CD4-positive, alpha-beta T cell treated with Interleukin-6 at 100 ng/mL for 8 hours (primary cell): ENCODE data around the gene AFTPH.

ENCODE experiments used
- DNase-seq: peaks from one replicate; pipeline ENCODE4 v3.0.0-alpha.2; 2020; ENCODE audit warnings: mixed read lengths, low spot score

Gene AFTPH

DNA sequence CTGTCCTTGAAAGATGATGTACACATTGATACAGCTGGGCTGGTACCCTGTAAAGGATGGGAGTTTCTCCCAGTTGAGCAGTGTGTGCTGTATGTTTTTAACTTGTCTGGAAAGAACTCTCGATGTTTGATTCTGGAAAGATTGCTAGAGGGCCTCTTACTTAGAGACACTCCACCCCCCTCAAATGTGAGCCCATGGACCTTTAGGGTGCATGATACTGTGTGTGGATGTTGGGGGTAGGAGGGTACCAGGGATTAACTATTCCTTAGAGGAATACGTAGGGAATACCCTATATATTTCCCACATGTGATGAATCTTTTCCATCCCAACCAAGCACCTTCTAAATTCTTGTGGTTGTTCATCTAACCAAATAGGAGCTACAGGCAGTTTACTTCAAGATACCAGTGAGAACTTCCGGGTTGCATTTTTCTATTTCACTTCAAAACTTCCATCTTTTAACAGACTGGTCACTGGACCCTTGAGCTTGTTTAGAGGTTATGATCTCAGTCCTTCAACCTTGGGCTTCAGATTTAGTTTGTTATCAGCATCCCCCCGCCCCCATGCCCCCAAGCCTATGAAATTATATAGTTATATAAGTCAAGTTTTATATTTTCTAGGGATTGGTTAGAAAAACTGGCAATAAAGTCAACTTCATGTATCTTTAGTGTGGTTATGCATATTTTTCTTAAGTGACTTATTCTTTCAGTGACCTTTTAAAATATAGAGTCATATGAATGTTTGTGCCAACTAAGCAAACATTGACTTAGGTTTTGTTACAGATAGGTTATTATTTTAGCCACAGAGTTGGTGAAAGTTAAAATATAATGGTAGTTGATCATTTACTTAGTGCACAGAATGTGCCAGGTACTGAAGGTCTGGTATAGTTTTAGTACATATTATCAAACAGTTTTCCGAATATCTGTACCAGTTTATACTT is 18.2 kb downstream of the AFTPH start:
- DNase-seq, result no peak

DNA sequence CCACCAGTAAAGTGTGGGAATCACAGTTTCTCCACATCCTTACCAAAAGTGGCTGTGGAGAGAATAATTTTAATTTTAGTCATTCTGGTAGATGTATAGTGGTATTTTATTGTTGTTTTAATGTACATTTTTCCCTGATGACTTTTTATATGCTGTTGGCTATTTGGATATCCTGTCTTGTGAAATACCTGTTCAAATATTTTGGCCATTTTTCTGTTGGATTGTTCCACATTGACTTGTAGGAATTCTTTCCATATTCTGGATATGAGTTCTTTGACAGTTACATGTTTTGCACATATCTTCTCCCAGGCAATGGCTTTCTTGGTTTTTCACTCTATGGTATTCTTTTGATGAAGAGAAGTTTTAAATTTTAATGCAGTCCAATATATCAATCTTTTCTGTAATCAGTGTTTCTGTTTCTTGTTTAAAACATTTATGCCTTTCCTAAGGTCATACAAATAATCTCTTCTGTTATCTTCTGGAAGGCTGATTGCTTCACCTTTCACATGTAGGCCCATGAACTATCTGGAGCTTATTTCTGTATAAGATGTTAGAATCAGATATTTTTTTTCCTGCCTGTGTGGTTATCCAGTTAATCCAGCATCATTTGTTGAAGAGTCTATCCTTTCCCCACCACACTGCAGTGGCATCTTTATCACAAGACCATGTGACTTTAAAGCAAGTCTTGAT is 19.0 kb downstream of the AFTPH start:
- DNase-seq, result no peak

- DNase-seq, result no peak
Measured at GRCh38 chr2:64548761-64549160, 24.6 kb downstream of the AFTPH start.

DNA sequence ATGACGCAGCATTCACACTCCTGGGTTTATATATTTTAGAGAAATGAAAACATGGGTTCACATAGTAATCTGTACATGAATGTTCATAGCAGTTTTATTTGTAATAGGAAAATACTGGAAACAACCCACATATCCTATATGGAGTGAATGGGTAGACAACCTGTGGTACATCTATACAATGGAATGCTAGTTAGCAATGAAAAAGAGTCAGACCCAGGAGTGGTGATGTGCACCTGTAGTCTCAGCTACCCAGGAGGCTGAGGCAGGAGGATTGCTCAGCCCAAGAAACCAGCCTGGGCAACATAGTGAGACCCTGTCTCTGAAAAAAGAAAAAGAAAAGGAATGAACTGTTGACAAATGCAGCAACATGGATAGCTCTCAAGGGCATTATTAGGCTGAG is 25.9 kb downstream of the AFTPH start:
- DNase-seq, result no peak

DNA sequence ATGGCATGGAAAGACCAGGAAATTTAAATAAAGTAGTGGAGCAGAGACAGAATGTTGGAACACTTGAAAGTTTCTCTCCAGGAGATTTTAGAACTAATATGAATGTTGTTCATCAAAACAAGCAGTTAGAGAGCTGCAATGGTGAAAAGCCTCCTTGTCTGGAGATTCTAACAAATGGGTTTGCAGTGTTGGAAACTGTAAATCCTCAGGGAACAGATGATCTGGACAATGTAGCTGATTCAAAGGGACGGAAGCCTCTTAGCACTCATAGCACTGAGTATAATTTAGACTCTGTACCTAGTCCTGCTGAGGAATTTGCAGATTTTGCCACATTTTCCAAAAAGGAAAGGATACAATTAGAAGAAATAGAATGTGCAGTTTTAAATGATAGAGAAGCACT is 27.7 kb downstream of the AFTPH start:
- no peak for DNase-seq

DNA sequence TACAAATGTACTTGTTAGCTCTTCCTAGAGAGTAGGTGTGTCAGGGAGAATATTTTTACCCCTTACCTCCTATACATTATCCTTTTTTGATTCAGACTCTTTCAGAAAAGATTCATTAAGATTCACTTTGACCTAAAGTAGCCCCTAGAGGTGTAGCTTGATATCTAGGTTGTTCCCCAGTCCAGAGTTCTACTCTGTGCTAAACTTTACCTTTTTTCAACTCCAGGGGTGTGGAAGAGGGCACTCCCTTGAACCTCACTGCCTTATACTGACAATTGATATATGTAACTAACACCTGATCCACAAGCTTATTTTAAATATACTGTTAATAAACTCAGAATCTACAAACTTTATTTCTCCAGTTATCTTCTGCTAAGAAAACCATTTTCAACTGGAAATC is 30.0 kb downstream of the AFTPH start:
- no peak for DNase-seq

DNA sequence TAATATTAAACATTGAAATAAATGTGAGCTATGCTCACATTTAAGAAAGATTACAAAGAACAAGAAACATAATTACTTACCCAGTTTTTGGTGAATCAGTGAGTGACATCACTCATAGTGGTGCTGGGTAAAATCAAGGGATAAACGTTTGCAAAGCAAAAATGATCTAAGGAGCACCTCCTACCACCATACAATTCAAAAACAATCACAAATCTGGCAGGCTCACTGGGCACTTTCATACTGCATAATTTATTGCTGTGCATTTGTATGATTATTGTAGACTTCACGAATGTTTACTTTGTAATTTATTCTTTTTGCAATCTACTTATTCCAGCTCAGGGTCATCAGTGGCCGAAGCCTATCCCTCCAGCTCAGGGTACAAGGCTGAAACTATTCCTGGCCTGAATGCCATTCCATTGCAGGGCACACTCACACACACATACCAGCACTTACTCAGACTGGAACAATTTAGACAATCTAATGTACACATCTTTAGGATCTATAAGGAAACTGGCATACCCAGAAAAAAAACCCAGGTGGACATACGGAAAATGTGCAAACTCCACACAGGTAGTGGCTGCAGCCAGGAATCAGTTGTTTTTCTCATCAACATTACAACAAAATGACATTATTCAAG is 34.4 kb downstream of the AFTPH start:
- no peak for DNase-seq

GRCh38 chr2:64562148-64562784 is 38.1 kb downstream of the AFTPH start:
- DNase-seq, result peak; percentile 20

DNA sequence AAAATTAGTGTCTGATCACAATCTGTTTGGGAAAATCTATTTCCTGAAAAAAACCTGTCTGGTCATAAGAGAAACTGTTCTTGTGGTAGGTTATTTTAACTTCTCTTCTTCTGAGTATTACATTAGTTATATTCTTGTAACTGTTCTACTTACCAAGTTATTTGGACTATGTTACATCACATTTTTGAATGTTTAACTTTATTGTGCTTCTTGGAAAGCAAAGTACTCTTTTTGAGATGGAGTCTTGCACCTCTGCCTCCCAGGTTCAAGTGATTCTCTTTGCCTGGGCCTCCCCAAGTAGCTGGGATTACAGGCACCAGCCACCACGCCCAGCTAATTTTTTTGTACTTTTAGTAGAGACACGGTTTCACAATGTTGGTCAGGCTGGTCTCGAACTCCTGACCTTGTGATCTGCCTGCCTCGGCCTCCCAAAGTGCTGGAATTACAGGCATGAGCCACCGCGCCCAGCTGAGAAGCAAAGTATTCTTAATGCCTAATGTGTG is 39.4 kb downstream of the AFTPH start:
- DNase-seq, result no peak

DNA sequence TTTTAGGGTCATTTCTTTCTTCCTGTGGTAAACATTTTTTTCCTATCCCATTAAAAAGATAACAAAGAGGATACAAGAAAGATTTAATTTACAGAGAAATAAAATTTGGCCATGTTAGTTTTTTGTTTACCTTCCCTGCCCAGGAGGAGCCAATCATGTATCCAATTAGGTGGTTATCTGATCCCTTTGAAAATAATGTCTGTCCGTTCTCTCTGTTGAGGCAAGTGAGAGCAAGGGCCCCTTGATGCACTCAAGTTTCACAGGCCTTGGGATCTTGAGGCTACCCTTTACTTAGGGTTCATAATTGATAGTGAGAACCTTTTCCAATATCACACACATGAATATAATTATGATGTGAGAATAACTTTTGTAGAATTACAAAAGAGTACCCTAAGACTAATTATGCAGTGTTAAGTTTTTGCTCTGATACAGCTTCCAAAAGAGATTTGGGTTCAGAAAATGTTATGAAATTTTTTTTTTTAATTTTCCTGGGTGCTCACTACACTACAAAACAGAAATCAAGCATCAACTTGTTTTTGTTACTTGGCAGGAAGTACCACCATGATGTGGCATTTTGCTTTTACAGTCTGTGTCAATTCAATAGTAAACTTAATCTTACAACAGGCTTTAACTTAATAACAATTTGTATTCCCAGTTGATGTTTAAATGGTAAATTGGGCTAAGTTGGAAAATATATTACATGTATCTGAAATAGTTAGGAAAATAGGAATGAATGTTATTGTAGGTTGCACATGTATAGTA is 42.0 kb downstream of the AFTPH start:
- DNase-seq, result no peak

DNA sequence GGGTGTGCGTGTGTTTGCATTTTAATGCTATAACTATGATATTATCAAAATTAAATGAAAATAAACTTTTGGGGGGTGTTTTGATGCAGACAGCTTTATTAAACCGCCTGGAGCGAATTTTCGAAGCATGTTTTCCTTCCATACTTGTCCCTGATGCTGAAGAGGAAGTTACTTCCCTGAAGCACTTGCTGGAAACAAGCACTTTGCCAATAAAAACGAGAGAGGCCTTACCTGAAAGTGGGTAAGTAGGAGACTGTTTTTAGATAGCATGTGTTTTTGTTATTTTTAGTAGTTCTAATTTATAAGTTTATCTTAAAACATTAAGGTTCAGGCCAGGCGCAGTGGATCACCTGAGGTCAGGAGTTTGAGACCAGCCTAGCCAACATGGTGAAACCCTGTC is 43.3 kb downstream of the AFTPH start:
- DNase-seq, result no peak

DNA sequence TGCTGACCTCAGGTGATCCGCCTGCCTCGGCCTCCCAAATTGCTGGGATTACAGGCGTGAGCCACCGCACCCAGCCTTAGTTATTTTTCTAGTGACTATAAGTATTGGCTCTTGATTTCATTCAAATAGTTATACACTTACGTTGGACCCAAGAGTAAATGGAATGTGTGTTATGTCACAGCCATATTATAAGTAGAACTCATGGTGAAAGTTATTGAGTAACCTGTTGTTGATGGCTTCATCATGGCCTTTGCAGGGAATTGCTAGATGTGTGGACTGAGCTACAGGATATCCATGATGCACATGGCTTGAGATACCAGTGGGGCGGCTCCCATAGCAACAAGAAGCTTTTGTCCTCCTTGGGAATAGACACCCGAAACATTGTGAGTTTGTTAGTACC is 44.7 kb downstream of the AFTPH start:
- DNase-seq, result no peak

DNA sequence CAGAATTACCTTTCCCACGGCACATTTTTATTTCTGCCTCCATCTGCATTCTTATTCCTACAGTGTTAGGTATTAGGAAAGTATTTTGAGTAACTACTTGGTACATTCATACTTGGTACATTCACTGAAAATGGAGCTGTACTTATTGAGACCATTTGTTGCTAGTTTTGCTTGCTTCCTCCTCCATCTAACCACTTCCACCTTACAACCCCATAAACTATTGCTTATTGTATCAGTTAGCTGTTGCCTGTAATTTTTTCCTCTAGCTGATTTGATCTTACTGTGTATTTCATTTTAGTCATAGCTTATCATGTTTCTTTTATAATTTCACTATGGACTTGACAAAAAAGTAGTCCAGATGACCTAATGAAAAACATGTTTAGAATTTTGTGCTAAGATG is 50.7 kb downstream of the AFTPH start:
- DNase-seq, result no peak

GRCh38 chr2:64581018-64581417 is 56.9 kb downstream of the AFTPH start:
- DNase-seq, result no peak

DNA sequence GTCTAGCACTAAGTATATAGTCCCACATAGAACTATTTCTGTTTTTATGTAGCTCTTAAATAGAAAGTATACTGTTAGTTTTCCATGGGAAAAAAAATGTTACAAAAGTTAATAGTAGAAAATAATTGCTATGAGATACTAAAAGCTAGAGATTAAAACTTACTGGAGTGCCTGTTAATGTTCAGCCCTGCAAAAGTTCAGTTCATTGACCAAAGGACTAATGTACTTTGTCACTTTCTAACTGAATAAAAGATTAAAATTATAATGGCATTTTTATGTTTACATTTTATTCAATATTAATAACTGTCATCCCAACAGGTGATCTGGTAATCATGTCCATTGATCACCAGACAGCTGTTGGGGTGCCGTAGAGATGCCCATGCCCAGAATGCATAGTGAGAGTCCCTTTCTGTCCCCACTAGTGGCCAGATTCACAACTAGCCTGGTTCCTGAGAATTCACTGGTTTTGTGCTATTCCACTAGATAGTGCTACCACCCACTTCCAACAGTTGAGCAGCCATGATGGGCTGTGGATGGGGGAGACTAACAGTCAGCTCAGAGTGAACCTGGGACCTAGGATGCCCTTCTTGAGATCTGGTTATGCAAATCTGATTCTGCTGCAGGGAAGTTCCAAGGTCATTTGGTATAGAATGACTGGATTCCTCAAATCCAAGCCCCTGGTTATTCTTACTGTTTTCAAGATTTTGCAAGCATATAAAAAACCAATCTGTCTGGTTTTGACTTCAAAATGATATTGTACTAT is 57.8 kb downstream of the AFTPH start:
- DNase-seq, result no peak

- DNase-seq, result no peak
Measured at GRCh38 chr2:64582774-64583340, 58.7 kb downstream of the AFTPH start.

GRCh38 chr2:64586054-64586453 is 61.9 kb downstream of the AFTPH start:
- no peak for DNase-seq

DNA sequence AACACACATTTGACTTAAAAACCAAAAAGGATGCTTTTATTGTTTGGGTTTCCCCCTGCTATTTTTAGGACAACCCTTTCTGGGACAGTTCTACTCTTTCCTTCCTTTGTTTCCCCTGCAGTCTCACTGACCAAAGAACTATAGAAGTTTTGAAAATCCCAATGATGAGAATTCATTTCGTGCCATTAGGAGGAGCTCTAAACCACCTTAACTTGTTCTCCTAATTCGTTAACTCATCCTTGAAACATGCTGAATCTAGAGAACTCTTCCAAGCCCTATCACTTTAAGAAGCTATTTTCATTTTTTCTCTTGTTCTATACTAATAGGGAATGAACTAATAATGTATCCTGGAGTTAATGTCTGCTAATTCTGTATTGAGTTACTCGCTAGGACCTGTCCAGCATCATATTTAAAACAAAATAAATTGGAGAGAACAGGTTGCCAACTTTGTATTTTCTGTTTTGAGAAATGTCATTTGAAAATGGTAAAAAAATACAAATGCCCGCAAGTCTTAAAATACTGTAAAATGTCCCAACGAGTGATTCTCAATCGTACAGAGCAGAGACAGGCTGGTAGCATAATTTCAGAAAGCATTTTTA is 62.9 kb downstream of the AFTPH start:
- peak; percentile 19 for DNase-seq

- DNase-seq, result no peak
Measured at GRCh38 chr2:64587561-64587960, 63.4 kb downstream of the AFTPH start.

GRCh38 chr2:64591188-64591587 is 67.1 kb downstream of the AFTPH start:
- no peak for DNase-seq
